SU-DHL-6 (cell line): ENCODE data around the gene CMPK1.

ENCODE experiments used
- H2AFZ ChIP-seq: fragments of 200-600 bp; sonication (generic); 2 replicates; pipeline ENCODE4 v1.6.1; 2014; ENCODE audit warnings: low read depth, mild to moderate bottlenecking, moderate library complexity, mixed read lengths, antibody characterized with exemption, low read length; ENCODE audit not compliant: severe bottlenecking
- H3F3A ChIP-seq: fragments of 200-600 bp; shearing (Covaris generic); 2 replicates; pipeline ENCODE4 v1.6.0; 2016; ENCODE audit warnings: antibody characterized with exemption, mild to moderate bottlenecking; ENCODE audit not compliant: insufficient read depth
- H3K27ac ChIP-seq: fragments of 200-600 bp; sonication (generic); 2 replicates; pipeline ENCODE4 v1.5.1; 2016; ENCODE audit warnings: low read depth, mild to moderate bottlenecking, low read length, moderate library complexity, mixed read lengths
- H3K27me3 ChIP-seq: fragments of 200-600 bp; sonication (generic), shearing (Covaris generic); 2 replicates; pipeline ENCODE4 v1.6.0; 2014; ENCODE audit warnings: mild to moderate bottlenecking, low read length
- H3K36me3 ChIP-seq: fragments of 200-600 bp; sonication (generic); 2 replicates; pipeline ENCODE4 v1.6.1; 2014; ENCODE audit warnings: mild to moderate bottlenecking, low read length, mixed read lengths
- H3K4me2 ChIP-seq: fragments of 300-600, 200-600 bp; shearing (Covaris generic), sonication (generic); 2 replicates; pipeline ENCODE4 v1.6.0; 2014; ENCODE audit warnings: low read length, low read depth, mild to moderate bottlenecking; ENCODE audit not compliant: poor library complexity, severe bottlenecking
- H3K4me3 ChIP-seq: fragments of 200-600 bp; sonication (generic); 2 replicates; pipeline ENCODE4 v1.5.1; 2014; ENCODE audit warnings: antibody characterized with exemption, low read length, mild to moderate bottlenecking, mixed read lengths; ENCODE audit not compliant: insufficient read depth, poor library complexity, severe bottlenecking
- H3K79me2 ChIP-seq: fragments of 200-600 bp; sonication (generic); 2 replicates; pipeline ENCODE4 v1.6.1; 2014; ENCODE audit warnings: mild to moderate bottlenecking, low read length, moderate library complexity; ENCODE audit not compliant: insufficient read depth
- H3K9ac ChIP-seq: fragments of 200-600 bp; sonication (generic); 2 replicates; pipeline ENCODE4 v1.7.0; 2014; ENCODE audit warnings: mild to moderate bottlenecking, low read length
- H3K9me2 ChIP-seq: fragments of 200-600 bp; sonication (generic); replicated peaks from 2 replicates; pipeline ENCODE4 v1.6.1; 2014; ENCODE audit warnings: low read length; ENCODE audit not compliant: insufficient read depth
- H3K9me3 ChIP-seq: fragments of 200-600 bp; sonication (generic); 2 replicates; pipeline ENCODE4 v1.6.1; 2014; ENCODE audit warnings: low read length, mixed read lengths; ENCODE audit not compliant: insufficient read depth
- H4K20me1 ChIP-seq: fragments of 200-600 bp; sonication (generic); 2 replicates; pipeline ENCODE4 v1.6.1; 2014; ENCODE audit warnings: low read depth, mild to moderate bottlenecking, antibody characterized with exemption, low read length, moderate library complexity, mixed read lengths
- CTCF ChIP-seq: fragments of 200-600 bp; sonication (generic); IDR thresholded peaks from one replicate; pipeline ENCODE4 v1.5.1; 2017; ENCODE audit warnings: antibody characterized with exemption, mild to moderate bottlenecking, low read length, moderate library complexity; ENCODE audit not compliant: insufficient read depth, poor library complexity, severe bottlenecking
- EZH2phosphoT487 ChIP-seq: fragments of 200-600 bp; sonication (generic), shearing (Covaris generic); conservative IDR thresholded peaks from 2 replicates; pipeline ENCODE4 v1.6.1; 2018; ENCODE audit warnings: mild to moderate bottlenecking, antibody characterized with exemption, low read length, moderate library complexity, mixed read lengths

Gene CMPK1

GRCh38 chr1:47409311-47410067 is 75.9 kb downstream of the CMPK1 start:
- H3K9me3 ChIP-seq = no peaks in the 10 kb centered on the region
- H2AFZ ChIP-seq = no peak overlapping the region
- no peaks in the 10 kb centered on the region for H3K27me3 ChIP-seq
- no peak overlapping the region for H3K9ac ChIP-seq
- H3K9me2 ChIP-seq = no peaks in the 10 kb centered on the region
- H3F3A ChIP-seq = no peaks in the 10 kb centered on the region
- H3K4me3 ChIP-seq = no peak overlapping the region
- H4K20me1 ChIP-seq = no peaks in the 10 kb centered on the region
- no peaks in the 10 kb centered on the region for H3K36me3 ChIP-seq
- H3K79me2 ChIP-seq = no peaks in the 10 kb centered on the region
- no peak overlapping the region for H3K27ac ChIP-seq
- H3K4me2 ChIP-seq = no peak overlapping the region
- TF ChIP-seq CTCF (no peak), EZH2phosphoT487 (no peak)

- Histone ChIP-seq H3K9ac (no peak overlapping the region), H3K27me3 (no peaks in the 10 kb centered on the region)
Observed at GRCh38 chr1:47410068-47410455, 76.5 kb downstream of the CMPK1 start.

GRCh38 chr1:47411436-47411835 is 77.8 kb downstream of the CMPK1 start:
- Histone ChIP-seq H3K79me2 (no peaks in the 10 kb centered on the region), H4K20me1 (no peaks in the 10 kb centered on the region), H3K36me3 (no peaks in the 10 kb centered on the region), H3K4me2 (no peak overlapping the region), H3K9ac (no peak overlapping the region), H3K27ac (no peak overlapping the region), H3K4me3 (no peak overlapping the region), H3F3A (no peaks in the 10 kb centered on the region), H3K9me3 (no peaks in the 10 kb centered on the region), H3K9me2 (no peaks in the 10 kb centered on the region), H3K27me3 (no peaks in the 10 kb centered on the region), H2AFZ (no peak overlapping the region)
- TF ChIP-seq CTCF (no peak), EZH2phosphoT487 (no peak)

More at GRCh38 chr1:47410068-47410455, 76.5 kb downstream of the CMPK1 start:
- Histone ChIP-seq H3K79me2 (no peaks in the 10 kb centered on the region), H2AFZ (no peak overlapping the region), H3K4me2 (no peak overlapping the region), H3F3A (no peaks in the 10 kb centered on the region), H3K9me3 (no peaks in the 10 kb centered on the region), H3K36me3 (no peaks in the 10 kb centered on the region), H3K4me3 (no peak overlapping the region), H4K20me1 (no peaks in the 10 kb centered on the region), H3K9me2 (no peaks in the 10 kb centered on the region), H3K27ac (no peak overlapping the region)
- TF ChIP-seq CTCF (no peak), EZH2phosphoT487 (no peak)
